ENCODE results near the gene CSRP2.

- TF ChIP-seq POLR2A (IDR thresholded peaks at IDR 0.05; ENCODE audit: low read depth), result no peak
- TF ChIP-seq CTCF (IDR thresholded peaks at IDR 0.05), result no peak
- no peak for TF ChIP-seq POLR2AphosphoS5 (IDR thresholded peaks at IDR 0.05)
Measured at GRCh38 chr12:76848132-76848531, 30.7 kb downstream of the CSRP2 start.
